RWPE2 (cell line): Measurements from ENCODE around the gene GAREM2.

Source experiments
- ATAC-seq: fragments of 200-7000 bp; cut with Tn5 transposase; 3 replicates; pipeline ENCODE4 v1.9.1; 2021; ENCODE audit warnings: low read depth
- DNase-seq: peaks from one replicate; pipeline ENCODE4 v3.0.0-alpha.2; 2020; ENCODE audit warnings: low spot score
- H3K27ac ChIP-seq: fragments of 450-650 bp; 2 replicates; pipeline ENCODE4 v1.5.1; 2017; ENCODE audit warnings: mild to moderate bottlenecking; ENCODE audit not compliant: poor library complexity, severe bottlenecking
- H3K27me3 ChIP-seq: fragments of 250-450 bp; sonication (Bioruptor Pico); 2 replicates; pipeline ENCODE4 v1.5.1; 2021; ENCODE audit warnings: mild to moderate bottlenecking, moderate library complexity; ENCODE audit not compliant: insufficient read depth, poor library complexity, severe bottlenecking
- H3K36me3 ChIP-seq: fragments of 250-450 bp; sonication (Bioruptor Pico); 2 replicates; pipeline ENCODE4 v1.5.1; 2020; ENCODE audit warnings: low read depth, mild to moderate bottlenecking, moderate library complexity
- H3K4me1 ChIP-seq: fragments of 250-450 bp; sonication (Bioruptor Pico); 2 replicates; pipeline ENCODE4 v1.5.1; 2021; ENCODE audit warnings: mild to moderate bottlenecking, moderate library complexity; ENCODE audit not compliant: insufficient read depth, poor library complexity, severe bottlenecking
- H3K4me3 ChIP-seq: fragments of 250-450 bp; sonication (Bioruptor Pico); 2 replicates; pipeline ENCODE4 v1.5.1; 2021; ENCODE audit warnings: mild to moderate bottlenecking, moderate library complexity; ENCODE audit not compliant: severe bottlenecking
- H3K9me3 ChIP-seq: fragments of 250-450 bp; sonication (Bioruptor Pico); 2 replicates; pipeline ENCODE4 v1.5.1; 2021; ENCODE audit warnings: mild to moderate bottlenecking, moderate library complexity; ENCODE audit not compliant: severe bottlenecking
- CTCF ChIP-seq: fragments of 450-650 bp; IDR thresholded peaks from one replicate; pipeline ENCODE4 v1.5.1; 2017; ENCODE audit warnings: mild to moderate bottlenecking, moderate library complexity; ENCODE audit not compliant: poor library complexity, severe bottlenecking

GAREM2 gene

GRCh38 chr2:26185954-26186770 is 13.3 kb downstream of the GAREM2 start:
- TF ChIP-seq CTCF = no peak
- H3K4me3 ChIP-seq = no peak overlapping the region
- DNase-seq = no peak
- no peak overlapping the region for H3K27ac ChIP-seq
- H3K9me3 ChIP-seq = no peaks in the 10 kb centered on the region
- ATAC-seq = no peak
- peaks cover 6% of the 10 kb centered on the region for H3K36me3 ChIP-seq
- no peaks in the 10 kb centered on the region for H3K27me3 ChIP-seq
- no peaks in the 10 kb centered on the region for H3K4me1 ChIP-seq

GRCh38 chr2:26187114-26187513 is 14.2 kb downstream of the GAREM2 start:
- H3K36me3 ChIP-seq = peaks cover 13% of the 10 kb centered on the region
- H3K4me3 ChIP-seq = no peak overlapping the region
- DNase-seq (no peak), ATAC-seq (no peak)
- H3K27me3 ChIP-seq = no peaks in the 10 kb centered on the region
- no peak overlapping the region for H3K27ac ChIP-seq
- no peak for TF ChIP-seq CTCF
- H3K4me1 ChIP-seq = no peaks in the 10 kb centered on the region
- H3K9me3 ChIP-seq = no peaks in the 10 kb centered on the region

GRCh38 chr2:26187537-26188104 is 14.7 kb downstream of the GAREM2 start:
- ATAC-seq = no peak
- Histone ChIP-seq H3K27ac (no peak overlapping the region), H3K9me3 (no peaks in the 10 kb centered on the region), H3K4me3 (no peak overlapping the region), H3K4me1 (no peaks in the 10 kb centered on the region), H3K36me3 (peaks cover 18% of the 10 kb centered on the region), H3K27me3 (no peaks in the 10 kb centered on the region)
- DNase-seq = no peak
- TF ChIP-seq CTCF = no peak

GRCh38 chr2:26189123-26189522 is 16.2 kb downstream of the GAREM2 start:
- ATAC-seq (no peak), DNase-seq (no peak)
- Histone ChIP-seq H3K9me3 (no peaks in the 10 kb centered on the region), H3K27ac (no peak overlapping the region), H3K4me3 (no peak overlapping the region), H3K36me3 (peaks cover 27% of the 10 kb centered on the region), H3K4me1 (no peaks in the 10 kb centered on the region), H3K27me3 (no peaks in the 10 kb centered on the region)
- TF ChIP-seq CTCF = no peak

- TF ChIP-seq CTCF = no peak
- ATAC-seq (no peak), DNase-seq (no peak)
- Histone ChIP-seq H3K9me3 (no peaks in the 10 kb centered on the region), H3K27ac (no peak overlapping the region), H3K4me3 (no peak overlapping the region), H3K36me3 (peaks cover 33% of the 10 kb centered on the region), H3K27me3 (no peaks in the 10 kb centered on the region), H3K4me1 (no peaks in the 10 kb centered on the region)
These were observed 16.9 kb downstream of the GAREM2 start for GRCh38 chr2:26189751-26190150.
